ENCODE measurements around the gene FAM13A. TPM values are rescaled to one million over a fixed set of nuclear protein-coding genes. Genes with fewer than 3 reads are reported as not detected.

The FAM13A gene
- total RNA-seq, 1 experiment from 2014 or later, result 6.5 TPM

GRCh38 chr4:88812420-88812819 is 244.6 kb downstream of the FAM13A start:
- DNase-seq (ENCODE audit: low read depth), result no peak

DNA sequence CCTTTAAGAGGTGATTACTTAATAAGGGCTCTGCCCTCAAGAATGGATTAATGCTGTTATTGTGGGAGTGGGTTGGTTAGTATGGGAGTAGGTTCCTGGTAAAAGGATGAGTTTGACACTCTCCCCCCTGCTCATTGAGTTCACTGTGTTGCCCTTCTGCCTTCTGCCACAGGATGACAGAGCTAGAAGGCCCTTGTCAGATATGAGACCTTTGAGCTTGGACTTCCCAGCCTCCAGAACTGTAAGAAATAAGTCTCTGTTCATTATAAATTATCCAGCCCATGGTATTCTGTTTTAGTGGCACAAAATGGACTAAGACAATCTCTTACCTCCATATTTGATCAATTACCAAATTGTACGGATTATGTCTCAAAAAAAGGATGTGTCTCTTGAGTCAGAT is 245.1 kb downstream of the FAM13A start:
- no peak for DNase-seq (ENCODE audit: low read depth)

- no peak for DNase-seq (ENCODE audit: low read depth)
These were observed 246.7 kb downstream of the FAM13A start for GRCh38 chr4:88810325-88810724.

DNA sequence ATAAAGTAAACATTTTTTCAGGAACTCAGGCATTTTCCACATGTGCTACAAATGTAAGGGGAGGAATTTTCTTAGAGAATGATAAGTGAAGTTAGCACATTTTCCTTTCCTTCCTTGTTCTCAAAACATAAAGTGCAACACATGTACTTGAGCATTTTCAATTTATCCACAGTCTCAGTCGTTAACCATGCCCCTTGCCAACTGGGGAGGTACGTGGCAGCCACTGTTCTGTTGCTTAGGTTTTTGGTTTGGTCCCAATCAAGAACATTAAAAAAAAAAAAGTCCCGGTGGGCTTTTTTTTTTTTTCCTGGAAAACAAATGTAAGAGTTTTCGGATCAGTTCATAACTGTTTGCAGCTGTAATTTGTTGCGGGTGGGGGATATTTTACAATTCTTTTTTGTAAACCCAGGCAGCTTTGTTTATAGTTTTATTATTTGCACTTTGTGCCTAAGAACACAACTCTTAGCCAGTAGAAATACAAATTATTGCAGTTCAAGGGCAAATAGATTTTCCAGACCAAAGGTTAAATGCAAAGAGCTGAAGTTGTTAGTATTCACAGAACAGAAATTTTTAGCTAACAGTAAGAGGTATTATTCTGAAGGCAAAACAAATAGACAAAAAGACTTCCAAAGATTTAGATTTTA is 247.3 kb downstream of the FAM13A start:
- no peak for DNase-seq (ENCODE audit: low read depth)

DNA sequence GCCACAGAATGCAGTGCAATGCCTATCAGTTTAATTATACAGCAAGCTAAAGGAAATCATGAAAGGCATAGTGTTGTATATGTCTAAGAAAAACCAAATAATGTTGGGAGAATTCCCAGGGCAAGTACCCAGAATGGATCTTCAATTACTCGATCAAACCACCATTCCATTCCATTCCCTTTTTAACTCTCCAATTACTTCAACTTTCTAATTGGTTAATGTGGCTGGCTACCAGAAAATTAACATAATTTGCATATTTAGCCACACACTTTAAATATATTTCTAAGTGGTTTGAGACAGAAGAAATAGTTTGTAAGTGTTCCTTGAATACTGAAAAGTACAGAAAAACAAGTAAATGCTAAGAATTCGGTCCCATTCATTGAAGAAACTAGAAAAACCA is 247.9 kb downstream of the FAM13A start:
- no peak for DNase-seq (ENCODE audit: low read depth)

GRCh38 chr4:88807499-88807898 is 249.5 kb downstream of the FAM13A start:
- no peak for DNase-seq (ENCODE audit: low read depth)

DNA sequence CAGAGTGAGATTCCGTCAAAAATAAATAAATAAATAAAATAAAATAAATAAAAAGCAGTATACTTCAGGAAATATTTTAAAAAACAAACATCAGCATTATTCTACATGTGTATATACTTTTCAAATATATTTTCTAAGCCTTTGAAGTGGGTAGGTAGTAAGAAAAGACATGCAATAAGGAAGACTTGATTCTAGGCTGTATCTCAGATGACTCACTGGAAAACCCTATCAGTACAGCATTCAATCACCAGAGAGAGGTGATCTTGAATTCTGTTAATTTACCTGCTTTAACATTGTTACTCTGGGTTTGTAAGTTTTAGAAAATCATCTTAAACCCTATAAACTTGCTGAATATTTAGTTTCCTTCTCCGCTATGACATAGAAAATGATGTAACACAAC is 252.8 kb downstream of the FAM13A start:
- no peak for DNase-seq (ENCODE audit: low read depth)

DNA sequence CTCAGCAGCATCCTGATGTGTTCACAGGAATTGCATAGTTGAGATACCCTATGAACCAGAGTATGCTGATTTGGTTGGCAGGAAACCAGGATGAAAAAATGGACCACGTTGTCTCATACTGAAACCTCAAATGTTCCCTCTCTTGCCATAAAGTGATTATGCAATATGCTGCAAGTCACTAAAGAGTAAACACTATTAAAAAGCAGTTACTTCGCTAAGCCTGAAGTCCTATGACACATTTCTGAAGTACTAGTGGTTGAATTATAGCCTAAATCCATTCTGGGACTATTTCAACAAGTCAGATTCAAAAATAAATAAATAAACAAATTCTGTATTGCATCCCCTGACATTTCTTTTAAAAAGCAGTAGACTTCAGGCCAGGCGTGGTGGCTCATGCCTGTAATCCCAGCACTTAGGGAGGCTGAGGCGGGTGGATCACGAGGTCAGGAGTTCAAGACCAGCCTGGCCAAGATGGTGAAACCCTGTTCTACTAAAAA is 253.3 kb downstream of the FAM13A start:
- DNase-seq (ENCODE audit: low read depth), result peak; percentile 48

GRCh38 chr4:88802585-88803286 is 254.2 kb downstream of the FAM13A start:
- DNase-seq (ENCODE audit: low read depth), result no peak

DNA sequence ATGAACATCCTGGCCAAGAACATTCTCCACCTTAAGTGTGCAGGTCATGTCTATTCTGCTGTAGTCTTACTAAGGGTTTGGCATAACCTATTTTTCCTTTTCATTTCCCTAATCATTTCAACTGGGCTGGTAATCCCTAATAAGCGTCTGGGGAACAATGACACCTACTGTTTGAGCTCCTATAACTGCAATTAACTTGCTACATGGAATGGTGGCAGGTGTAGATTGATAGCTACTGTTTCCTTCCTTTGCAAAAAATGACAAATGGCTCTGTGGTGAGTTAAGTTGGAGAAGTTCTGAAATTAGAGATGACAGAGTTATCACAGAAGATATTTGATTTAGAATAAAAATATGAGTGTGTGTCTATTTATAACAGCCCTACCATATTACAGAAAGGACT is 254.8 kb downstream of the FAM13A start:
- no peak for DNase-seq (ENCODE audit: low read depth)

DNA sequence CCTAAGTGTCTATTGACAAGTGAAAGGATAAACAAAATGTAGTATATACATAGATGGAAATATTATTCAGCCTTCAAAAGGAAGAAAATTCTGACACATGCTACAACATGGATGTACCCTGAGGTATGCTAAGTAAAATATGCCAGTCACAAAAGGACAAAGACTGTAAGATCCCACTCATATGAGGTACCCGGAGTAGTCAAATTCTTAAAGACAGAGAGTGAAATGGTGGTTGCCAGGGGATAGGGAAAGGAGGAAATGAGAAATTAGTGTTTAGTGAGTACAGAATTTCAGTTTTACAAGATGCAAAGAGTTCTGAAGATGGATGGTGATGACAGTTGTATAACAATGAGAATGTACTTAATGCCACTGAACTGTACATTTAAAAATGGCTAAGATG is 257.1 kb downstream of the FAM13A start:
- DNase-seq (ENCODE audit: low read depth), result no peak

DNA sequence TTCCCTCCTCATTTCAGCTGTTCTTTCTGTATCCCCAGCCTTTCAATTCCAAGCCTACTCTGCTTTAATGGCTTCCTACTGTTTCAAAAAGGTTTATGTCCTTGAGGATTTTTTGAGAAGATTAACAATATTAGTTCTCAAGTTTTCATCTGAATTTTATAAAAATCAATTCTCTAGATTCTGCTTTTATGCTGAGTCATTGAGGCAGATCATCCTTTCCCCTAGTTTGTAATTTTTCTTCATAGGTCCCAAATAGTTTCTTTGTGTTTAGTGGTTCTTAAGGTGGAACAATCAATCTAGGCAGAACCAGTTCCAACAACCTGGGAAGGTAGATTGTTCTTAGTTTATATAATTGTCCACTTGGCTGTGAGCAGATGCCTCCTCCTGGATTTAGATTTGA is 259.3 kb downstream of the FAM13A start:
- no peak for DNase-seq (ENCODE audit: low read depth)

- no peak for DNase-seq (ENCODE audit: low read depth)
These were observed 260.4 kb downstream of the FAM13A start for GRCh38 chr4:88796545-88796944.

GRCh38 chr4:88794952-88795351 is 262.0 kb downstream of the FAM13A start:
- DNase-seq (ENCODE audit: low read depth), result no peak

DNA sequence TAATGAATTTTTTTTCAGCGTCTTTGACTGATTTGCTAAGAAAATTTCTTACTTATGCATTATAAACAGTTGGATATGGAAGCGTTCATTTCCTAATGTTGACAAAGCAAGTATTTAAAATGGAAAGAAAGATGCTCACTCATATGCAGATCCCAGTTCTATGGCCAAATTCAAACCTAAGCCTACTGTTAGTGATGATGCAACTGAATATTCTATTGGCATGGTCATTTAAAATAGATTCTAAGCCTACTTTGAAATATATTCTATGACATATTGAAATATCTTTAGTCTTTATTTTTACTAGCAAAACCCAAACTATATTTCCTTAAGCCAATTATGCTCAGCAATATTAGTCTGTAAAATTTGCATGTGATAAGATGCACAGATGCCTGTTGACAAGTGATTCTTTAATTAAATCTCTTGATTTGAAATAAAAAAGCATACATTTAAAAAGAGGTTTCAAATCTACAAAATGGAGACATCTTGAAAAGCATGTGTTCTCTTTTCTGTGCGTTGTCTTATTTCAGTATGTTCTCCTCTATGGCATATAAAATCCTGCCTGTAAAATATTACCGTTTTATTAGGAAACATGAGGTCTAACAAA is 262.8 kb downstream of the FAM13A start:
- no peak for DNase-seq (ENCODE audit: low read depth)

DNA sequence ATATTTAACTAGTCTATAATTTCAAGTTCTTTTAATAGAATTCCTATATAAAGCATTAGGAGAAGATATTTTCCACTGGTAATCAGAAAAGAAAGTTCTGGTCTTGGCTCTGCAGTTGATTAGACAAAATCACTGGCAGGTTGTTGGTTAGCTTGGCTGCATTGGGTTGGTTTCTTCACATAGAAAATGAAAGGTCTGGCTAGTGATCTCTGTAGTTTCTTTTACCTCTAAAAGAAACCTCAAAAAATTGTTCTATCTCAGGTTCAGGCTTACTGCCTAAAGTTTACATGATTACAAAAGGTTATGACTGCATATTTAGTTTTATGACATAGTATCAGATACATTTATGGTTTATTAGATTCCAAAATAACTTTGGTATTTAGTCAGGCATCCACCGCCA is 263.5 kb downstream of the FAM13A start:
- no peak for DNase-seq (ENCODE audit: low read depth)

- no peak for DNase-seq (ENCODE audit: low read depth)
These were observed 264.2 kb downstream of the FAM13A start for GRCh38 chr4:88792821-88793220.

DNA sequence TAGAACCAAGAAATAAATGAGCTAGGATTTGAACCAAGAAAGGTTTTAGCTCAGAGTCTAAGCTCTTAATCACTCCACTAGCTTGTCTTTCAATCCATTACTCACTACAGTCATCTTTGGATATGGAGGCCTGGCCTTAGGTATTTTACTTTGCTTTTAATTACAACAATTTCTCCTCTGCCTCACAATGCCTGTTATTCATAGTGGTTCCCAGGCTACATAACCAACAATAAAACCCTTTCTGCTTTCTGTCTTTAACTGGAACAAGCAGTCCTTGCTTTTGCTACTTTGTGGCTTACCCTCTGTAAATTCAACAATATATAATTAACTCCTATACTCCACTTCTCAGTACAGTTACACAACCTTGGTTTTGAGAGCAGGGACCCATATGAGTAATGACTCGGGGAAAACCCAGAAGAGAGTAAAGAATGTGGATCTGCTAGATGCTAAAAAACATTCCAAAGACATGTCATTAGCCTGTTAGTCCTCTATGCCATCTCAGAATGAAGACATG is 264.7 kb downstream of the FAM13A start:
- DNase-seq (ENCODE audit: low read depth), result peak; percentile 49

GRCh38 chr4:88791274-88791673 is 265.7 kb downstream of the FAM13A start:
- DNase-seq (ENCODE audit: low read depth), result peak; percentile 6

- no peak for DNase-seq (ENCODE audit: low read depth)
These were observed 268.1 kb downstream of the FAM13A start for GRCh38 chr4:88788895-88789294.

DNA sequence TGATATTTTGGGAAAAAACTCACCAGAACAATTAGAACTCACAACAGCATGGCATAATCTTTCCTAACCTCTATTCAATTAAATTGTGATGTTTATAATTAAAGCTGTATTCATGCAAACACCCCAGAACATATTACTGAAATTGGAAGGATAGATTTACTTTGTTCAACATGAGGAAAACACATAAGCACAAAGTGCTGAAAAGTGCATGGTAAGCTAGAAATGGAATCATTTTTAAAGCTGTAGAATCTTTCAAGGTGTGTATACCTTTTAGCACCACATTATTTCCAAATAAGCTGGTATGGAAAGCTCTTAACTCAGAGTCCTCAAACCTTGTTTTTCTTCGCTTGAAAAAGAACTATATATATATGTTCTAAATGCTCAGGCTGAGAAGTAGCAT is 268.6 kb downstream of the FAM13A start:
- DNase-seq (ENCODE audit: low read depth), result no peak

GRCh38 chr4:88786011-88786410 is 271.0 kb downstream of the FAM13A start:
- DNase-seq (ENCODE audit: low read depth), result no peak

- DNase-seq (ENCODE audit: low read depth), result no peak
These were observed 276.6 kb downstream of the FAM13A start for GRCh38 chr4:88780389-88780788.

Measured in Daoy (cell line).